Neutrophil (primary cell): ENCODE data around the gene TTC39C.
"Not testable (repeated sequence)": the region's sequence is repeated elsewhere in the genome, so short reads cannot be mapped to it uniquely, and the experiment has no call there.

Experiments
- H3K27ac ChIP-seq: fragments of 200-600 bp; sonication (generic); 2 replicates; pipeline ENCODE4 v1.5.1; 2016; ENCODE audit warnings: mild to moderate bottlenecking, moderate library complexity
- H3K27me3 ChIP-seq: fragments of 200-600 bp; sonication (generic); 2 replicates; pipeline ENCODE4 v1.6.0; 2016; ENCODE audit warnings: mild to moderate bottlenecking
- H3K36me3 ChIP-seq: fragments of 200-600 bp; sonication (generic); 2 replicates; pipeline ENCODE4 v1.5.1; 2017
- H3K4me1 ChIP-seq, 2 experiments: fragments of 200-600 bp in 1 of 2; sonication (generic) in 1 of 2; 1 replicate in 1 of 2; 2 replicates in 1 of 2; pipeline versions ENCODE4 v1.5.1 to v1.6.1; 2013 to 2016; ENCODE audit warnings: low read depth in 1 of 2, low read length in 1 of 2, mild to moderate bottlenecking in 1 of 2, moderate library complexity in 1 of 2; ENCODE audit not compliant: control insufficient read depth in 1 of 2, insufficient read depth in 1 of 2
- H3K4me3 ChIP-seq, 2 experiments: fragments of 200-600 bp in 1 of 2; sonication (generic) in 1 of 2; 1 replicate in 1 of 2; 2 replicates in 1 of 2; pipeline ENCODE4 v1.5.1; 2013 to 2016; ENCODE audit warnings: low read depth in 1 of 2, low read length in 1 of 2, mild to moderate bottlenecking in 1 of 2, moderate library complexity in 1 of 2
- H3K9me3 ChIP-seq: fragments of 200-600 bp; sonication (generic); 2 replicates; pipeline ENCODE4 v1.5.1; 2016
- CTCF ChIP-seq: fragments of 200-600 bp; sonication (generic); IDR thresholded peaks from 2 replicates; pipeline ENCODE4 v1.5.1; 2016; ENCODE audit warnings: antibody characterized with exemption

The TTC39C gene

DNA sequence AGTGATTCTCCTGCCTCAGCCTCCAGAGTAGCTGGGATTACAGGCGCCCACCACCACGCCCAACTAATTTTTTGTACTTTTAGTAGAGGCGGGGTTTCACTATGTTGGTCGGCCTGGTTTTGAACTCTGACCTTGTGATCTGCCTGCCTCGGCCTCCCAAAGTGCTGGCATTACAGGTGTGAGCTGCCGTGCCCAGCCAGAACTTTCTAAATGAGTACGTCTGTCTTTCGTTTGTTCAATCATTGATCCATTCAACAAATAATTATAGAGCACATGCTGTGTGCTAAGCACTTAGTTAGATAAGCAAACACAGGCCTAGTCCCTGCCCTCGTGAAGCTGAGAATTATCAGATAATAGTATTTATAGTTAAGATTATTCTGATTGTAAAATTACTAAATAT, 56.5 kb downstream of the TTC39C start:
- no peak overlapping the region for H3K4me3 ChIP-seq
- H3K9me3 ChIP-seq = no peaks in the 10 kb centered on the region
- H3K4me1 ChIP-seq = no peaks in the 10 kb centered on the region
- H3K27me3 ChIP-seq = no peaks in the 10 kb centered on the region
- H3K27ac ChIP-seq = no peak overlapping the region
- TF ChIP-seq CTCF = no peak
- peaks cover 20% of the 10 kb centered on the region for H3K36me3 ChIP-seq

- Histone ChIP-seq H3K4me1 (no peaks in the 10 kb centered on the region), H3K27ac (no peak overlapping the region), H3K9me3 (no peaks in the 10 kb centered on the region), H3K27me3 (no peaks in the 10 kb centered on the region), H3K36me3 (peaks cover 24% of the 10 kb centered on the region), H3K4me3 (no peak overlapping the region)
- no peak for TF ChIP-seq CTCF
Observed at GRCh38 chr18:24071779-24072178, 57.2 kb downstream of the TTC39C start.

GRCh38 chr18:24072743-24073142, 58.2 kb downstream of the TTC39C start:
- Histone ChIP-seq H3K27ac (no peak overlapping the region), H3K36me3 (peaks cover 17% of the 10 kb centered on the region), H3K4me3 (no peak overlapping the region), H3K9me3 (no peaks in the 10 kb centered on the region), H3K4me1 (no peaks in the 10 kb centered on the region), H3K27me3 (no peaks in the 10 kb centered on the region)
- no peak for TF ChIP-seq CTCF

GRCh38 chr18:24073791-24074190, 59.2 kb downstream of the TTC39C start:
- H3K9me3 ChIP-seq = no peaks in the 10 kb centered on the region
- peaks cover 17% of the 10 kb centered on the region for H3K36me3 ChIP-seq
- no peak overlapping the region for H3K27ac ChIP-seq
- no peaks in the 10 kb centered on the region for H3K27me3 ChIP-seq
- no peaks in the 10 kb centered on the region for H3K4me1 ChIP-seq
- no peak overlapping the region for H3K4me3 ChIP-seq
- no peak for TF ChIP-seq CTCF

- not testable (repeated sequence) for H3K27me3 ChIP-seq, H3K4me1 ChIP-seq, H3K27ac ChIP-seq, H3K9me3 ChIP-seq, H3K4me3 ChIP-seq
- H3K36me3 ChIP-seq = peaks cover 17% of the 10 kb centered on the region
Observed at GRCh38 chr18:24074757-24075156, 60.2 kb downstream of the TTC39C start.

GRCh38 chr18:24075767-24076597, 61.4 kb downstream of the TTC39C start:
- Histone ChIP-seq H3K27ac (no peak overlapping the region), H3K4me3 (no peak overlapping the region), H3K4me1 (no peaks in the 10 kb centered on the region), H3K36me3 (peaks cover 18% of the 10 kb centered on the region), H3K9me3 (no peaks in the 10 kb centered on the region), H3K27me3 (no peaks in the 10 kb centered on the region)
- TF ChIP-seq CTCF = no peak
